Measurements from ENCODE around the gene CD74.

The CD74 gene

DNA sequence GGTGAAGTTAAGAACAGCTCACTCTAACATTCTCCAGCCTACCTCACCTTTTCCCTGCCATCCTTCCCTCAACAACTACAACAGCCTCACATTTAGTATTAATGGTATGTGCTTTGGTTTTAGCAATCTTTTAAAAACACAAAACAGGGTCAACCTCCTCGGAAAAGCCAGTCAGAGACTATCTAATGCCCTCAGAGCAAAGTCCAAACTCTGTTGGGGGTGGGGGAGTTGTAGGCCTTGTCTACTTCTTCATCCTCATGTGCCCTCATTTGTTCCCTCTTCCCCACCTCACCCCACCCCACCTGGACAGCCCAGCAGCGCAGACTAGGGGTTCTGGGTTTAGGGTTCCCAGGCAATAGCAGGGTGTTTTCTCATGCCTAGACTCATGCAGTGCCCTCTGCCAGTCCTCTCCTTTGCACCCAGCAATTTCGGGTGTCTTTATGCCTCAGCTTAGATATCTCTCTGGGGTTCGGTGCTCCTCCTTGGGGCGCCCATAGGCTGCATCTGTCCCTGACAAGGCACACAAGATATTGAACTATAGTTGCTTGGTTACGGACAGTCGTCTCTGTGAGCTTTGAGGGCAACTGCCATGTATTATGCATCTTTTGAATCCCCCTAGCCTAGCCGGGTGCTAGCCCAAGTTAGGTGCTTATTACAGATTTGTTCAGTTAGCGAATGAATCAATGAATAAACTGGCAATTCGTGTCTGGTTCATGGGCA lies 56.0 kb downstream of the CD74 start:
- H3K27ac Mint-ChIP-seq = peak overlapping the region; percentile 31 to 66 (median 31)
- H3K36me3 Mint-ChIP-seq (ENCODE audit: low read depth) = peaks cover 15% of the 10 kb centered on the region
- H3K4me1 Mint-ChIP-seq = peaks cover 5% of the 10 kb centered on the region
- peaks cover 7% of the 10 kb centered on the region for H3K27me3 Mint-ChIP-seq (ENCODE audit: low read depth)
- no peak for TF ChIP-seq CTCF (IDR thresholded peaks at IDR 0.05; ENCODE audit: unreplicated experiment in 3 of 3)
- H3K9me3 Mint-ChIP-seq = no peaks in the 10 kb centered on the region
- H3K4me3 Mint-ChIP-seq = peak overlapping the region; percentile 86 to 87 (median 86)

DNA sequence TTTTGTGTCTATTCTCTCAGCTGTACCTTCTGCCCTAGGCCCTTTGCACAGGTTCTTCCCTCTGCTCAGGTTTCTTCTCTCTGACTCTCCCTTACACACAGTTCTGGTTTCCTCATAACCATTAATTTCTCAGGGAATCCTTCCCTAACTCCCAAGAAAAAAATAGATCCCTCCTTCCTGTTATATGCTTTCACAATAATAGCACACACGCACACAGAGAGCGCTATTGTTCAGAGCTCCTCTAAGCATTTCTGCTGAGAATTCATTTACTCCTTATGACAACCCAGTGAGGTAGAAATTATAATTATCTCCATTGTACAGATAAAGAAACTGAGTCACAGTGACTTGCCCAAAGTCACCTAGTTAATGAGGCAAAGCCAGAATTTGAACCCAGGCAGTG lies 56.9 kb downstream of the CD74 start:
- no peak for TF ChIP-seq CTCF (IDR thresholded peaks at IDR 0.05; ENCODE audit: unreplicated experiment in 3 of 3)
- Mint-ChIP-seq H3K4me3 (no peak overlapping the region), H3K36me3 (ENCODE audit: low read depth) (peaks cover 10% of the 10 kb centered on the region), H3K9me3 (no peaks in the 10 kb centered on the region), H3K4me1 (peaks cover 7% of the 10 kb centered on the region), H3K27me3 (ENCODE audit: low read depth) (peaks cover 7% of the 10 kb centered on the region), H3K27ac (no peak overlapping the region)

GRCh38 chr5:150353032-150353675 lies 59.6 kb downstream of the CD74 start:
- Mint-ChIP-seq H3K36me3 (ENCODE audit: low read depth) (no peaks in the 10 kb centered on the region), H3K9me3 (no peaks in the 10 kb centered on the region), H3K27ac (peak overlapping the region in 1 of 3 experiments; percentile 24), H3K27me3 (ENCODE audit: low read depth) (peaks cover 7% of the 10 kb centered on the region), H3K4me3 (no peak overlapping the region), H3K4me1 (peaks cover 11% of the 10 kb centered on the region)
- peak in 1 of 3 experiments; percentile 10 for TF ChIP-seq CTCF (IDR thresholded peaks at IDR 0.05; ENCODE audit: unreplicated experiment in 3 of 3)

DNA sequence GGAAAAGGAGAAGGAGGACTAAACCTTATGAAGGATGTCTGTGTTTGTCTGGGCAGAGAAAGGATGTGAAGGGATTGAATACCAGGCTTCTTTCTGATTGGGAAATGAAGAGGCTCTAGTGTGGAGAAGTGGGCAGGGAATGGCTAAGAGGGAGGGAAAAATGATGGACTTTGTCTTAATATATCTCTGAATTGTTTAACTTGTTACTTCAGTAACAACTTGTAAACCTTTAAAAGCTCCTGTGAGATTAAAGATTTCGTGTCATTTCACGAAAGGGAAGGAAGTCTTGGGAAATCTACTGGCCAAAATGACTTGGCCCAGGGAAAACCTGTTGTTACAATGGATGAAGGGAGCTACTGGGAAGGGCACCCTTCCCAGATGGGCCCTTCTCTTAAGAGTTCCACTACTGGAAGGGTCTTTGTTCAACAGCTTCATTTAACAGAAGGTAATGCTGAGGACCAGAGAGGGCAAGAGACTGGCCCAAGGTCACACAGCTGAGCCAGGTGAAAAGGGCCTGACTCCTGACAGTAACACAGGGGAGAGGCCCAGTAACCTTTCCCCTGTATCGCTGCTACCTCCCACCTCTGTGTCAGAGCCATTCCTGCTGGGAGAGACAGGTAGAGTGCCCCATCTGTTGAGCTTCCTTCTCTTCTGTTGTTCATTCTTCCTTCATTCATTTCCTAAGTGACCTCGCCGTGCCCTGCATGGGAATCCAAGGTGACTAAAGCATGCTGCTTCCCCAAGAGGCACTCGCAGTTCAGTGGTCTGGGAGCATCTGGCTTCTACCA lies 60.3 kb downstream of the CD74 start:
- peak overlapping the region in 1 of 3 experiments; percentile 43 for H3K27ac Mint-ChIP-seq

More for the DNA sequence above, 60.3 kb downstream of the CD74 start:
- peaks cover 11% of the 10 kb centered on the region for H3K4me1 Mint-ChIP-seq
- H3K9me3 Mint-ChIP-seq = no peaks in the 10 kb centered on the region
- TF ChIP-seq CTCF (IDR thresholded peaks at IDR 0.05; ENCODE audit: unreplicated experiment in 3 of 3) = no peak
- no peaks in the 10 kb centered on the region for H3K36me3 Mint-ChIP-seq (ENCODE audit: low read depth)
- H3K4me3 Mint-ChIP-seq = no peak overlapping the region
- H3K27me3 Mint-ChIP-seq (ENCODE audit: low read depth) = peaks cover 7% of the 10 kb centered on the region
